GM23248 (cell line): ENCODE measurements around the gene ANKRD30A.

Experiments used
- EZH2 ChIP-seq: fragments of 200-600 bp; sonication (generic); IDR thresholded peaks from 2 replicates; pipeline ENCODE4 v1.6.1; 2018; ENCODE audit warnings: antibody characterized with exemption, mild to moderate bottlenecking; ENCODE audit not compliant: insufficient read depth, poor library complexity, severe bottlenecking
- EZH2phosphoT487 ChIP-seq: fragments of 200-600 bp; sonication (generic); IDR thresholded peaks from 2 replicates; pipeline ENCODE4 v1.6.1; 2018; ENCODE audit warnings: antibody characterized with exemption, moderate library complexity, mild to moderate bottlenecking, low read depth; ENCODE audit not compliant: insufficient read depth

DNA sequence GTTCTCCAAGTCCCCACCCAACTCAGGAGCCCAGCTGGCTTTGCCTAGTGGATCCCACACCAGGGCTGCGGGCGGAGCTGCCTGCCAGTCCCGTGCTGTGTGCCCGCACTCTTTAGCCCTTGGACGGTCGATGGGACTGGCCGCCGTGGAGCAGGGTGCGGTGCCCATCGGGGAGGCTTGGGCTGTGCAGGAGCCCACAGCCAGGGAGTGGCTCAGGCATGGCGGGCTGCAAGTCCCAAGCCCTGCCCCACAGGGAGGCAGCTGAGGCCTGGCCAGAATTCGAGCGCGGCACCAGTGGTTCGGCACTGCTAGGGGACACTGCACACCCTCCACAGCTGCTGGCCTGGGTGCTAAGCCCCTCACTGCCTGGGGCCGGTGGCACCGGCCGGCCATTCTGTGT lies 159.7 kb downstream of the ANKRD30A start:
- TF ChIP-seq EZH2 (no peak), EZH2phosphoT487 (no peak)
